Putamen (tissue), 1 donor: Measurements from ENCODE around the gene LOXHD1.

Experiments used
- DNase-seq: peaks from one replicate; pipeline ENCODE4 v3.0.0-alpha.2; 2016; ENCODE audit warnings: low spot score

The LOXHD1 gene

GRCh38 chr18:46445522-46446313 lies 211.3 kb downstream of the LOXHD1 start:
- no peak for DNase-seq

GRCh38 chr18:46439037-46439436 lies 218.0 kb downstream of the LOXHD1 start:
- no peak for DNase-seq

DNA sequence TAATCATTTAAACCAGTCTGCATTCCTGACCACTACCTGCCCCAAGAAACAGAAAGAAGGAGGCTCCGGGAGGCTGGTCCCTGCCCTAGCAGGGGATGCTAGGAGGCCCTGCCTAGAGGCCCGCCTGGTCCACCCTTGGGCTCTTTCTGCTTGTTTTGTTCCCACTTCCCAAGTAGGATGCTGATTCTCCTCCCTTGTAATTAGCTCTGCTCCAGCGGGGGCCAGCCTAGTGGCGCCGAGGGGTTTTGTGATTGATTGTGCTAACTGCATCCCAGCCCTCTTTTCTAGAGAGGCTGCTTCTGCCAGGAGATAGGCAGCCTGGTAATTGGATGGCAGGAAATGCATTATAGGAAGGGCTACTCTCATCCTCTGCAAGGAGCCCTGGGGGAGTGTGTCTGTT lies 220.0 kb downstream of the LOXHD1 start:
- no peak for DNase-seq

GRCh38 chr18:46436621-46437020 lies 220.4 kb downstream of the LOXHD1 start:
- DNase-seq = no peak

GRCh38 chr18:46435031-46435430 lies 222.0 kb downstream of the LOXHD1 start:
- no peak for DNase-seq

DNA sequence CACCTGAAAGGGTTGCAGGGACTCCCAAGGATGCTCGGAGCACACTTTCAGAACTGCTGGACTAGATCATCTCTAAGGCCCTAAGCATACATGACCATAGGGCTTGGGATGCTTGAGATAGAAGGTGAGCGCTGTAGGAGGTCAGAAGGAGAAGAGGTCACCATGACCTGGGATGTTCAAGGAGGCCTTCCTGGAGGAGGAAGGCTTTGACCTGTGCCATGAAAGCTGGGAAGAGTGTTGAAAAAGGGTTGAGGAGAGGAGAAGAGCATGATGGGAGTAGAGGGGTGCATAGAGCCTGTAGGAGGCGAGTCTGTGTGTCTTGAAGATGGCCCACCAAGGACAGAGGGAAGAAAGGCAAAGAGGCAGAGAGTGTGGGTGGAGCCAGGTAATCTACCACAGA lies 222.4 kb downstream of the LOXHD1 start:
- no peak for DNase-seq

- no peak for DNase-seq
Observed at GRCh38 chr18:46433121-46433826, 223.7 kb downstream of the LOXHD1 start.

DNA sequence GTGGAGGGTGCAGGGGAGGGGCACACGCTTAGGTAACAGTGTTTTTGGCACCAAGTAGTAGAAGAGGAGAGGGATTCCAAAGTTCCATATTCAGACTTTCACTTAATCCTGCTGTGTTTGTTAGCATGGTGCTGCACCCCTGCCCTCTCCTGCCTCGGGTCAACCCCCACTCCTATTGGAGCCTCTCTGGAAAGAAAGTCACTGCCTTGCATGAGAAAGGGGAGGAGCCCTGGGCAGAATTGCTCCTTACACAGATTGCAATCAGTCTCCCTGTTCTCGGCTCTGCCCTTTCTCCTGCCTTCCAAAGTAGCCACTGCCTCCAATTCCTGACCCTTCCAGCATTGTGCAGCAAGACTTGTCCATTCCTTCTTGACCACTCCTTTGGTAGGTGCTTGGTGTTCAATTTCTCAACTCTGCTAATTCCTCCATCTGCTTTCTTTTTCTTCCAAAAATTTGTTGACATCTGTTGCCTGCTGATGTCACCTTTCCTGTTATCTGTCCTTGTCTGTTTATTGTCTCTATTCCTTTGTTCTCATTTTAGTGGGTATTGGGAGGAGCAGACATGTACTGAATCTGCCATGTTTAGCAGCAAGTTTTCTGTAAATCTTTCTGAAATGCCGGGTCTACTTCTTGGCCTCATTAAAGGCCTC lies 225.4 kb downstream of the LOXHD1 start:
- no peak for DNase-seq

GRCh38 chr18:46429649-46430224 lies 227.3 kb downstream of the LOXHD1 start:
- DNase-seq = no peak

DNA sequence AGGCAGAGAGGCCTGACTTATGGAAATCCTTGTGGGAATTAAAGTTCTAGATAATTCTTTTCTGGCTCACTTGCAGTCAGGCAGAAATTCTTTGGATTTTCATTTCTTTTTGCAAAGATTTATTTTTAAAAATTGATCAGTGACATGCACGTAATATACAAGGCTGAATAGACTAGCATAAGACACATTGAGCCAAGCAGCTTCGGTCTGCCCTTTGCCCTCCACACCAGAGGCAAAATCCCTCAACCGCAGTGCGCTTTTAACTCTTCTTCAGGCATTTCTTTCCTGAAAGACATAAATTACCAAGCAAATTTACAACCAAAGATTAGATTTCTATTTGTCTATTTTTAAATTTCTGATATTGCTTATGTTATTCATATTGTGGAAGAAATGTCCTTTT lies 227.9 kb downstream of the LOXHD1 start:
- DNase-seq = no peak

GRCh38 chr18:46428368-46428767 lies 228.7 kb downstream of the LOXHD1 start:
- DNase-seq = no peak

- no peak for DNase-seq
Observed at GRCh38 chr18:46427216-46427995, 229.6 kb downstream of the LOXHD1 start.
